ENCODE data around the gene GLIPR1L2. TPM values are rescaled to one million over a fixed set of nuclear protein-coding genes. Genes with fewer than 3 reads are reported as not detected.

GLIPR1L2 gene
- total and polyA plus RNA-seq, 4 donors: 0.22 to 3.7 (median 0.82) TPM

DNA sequence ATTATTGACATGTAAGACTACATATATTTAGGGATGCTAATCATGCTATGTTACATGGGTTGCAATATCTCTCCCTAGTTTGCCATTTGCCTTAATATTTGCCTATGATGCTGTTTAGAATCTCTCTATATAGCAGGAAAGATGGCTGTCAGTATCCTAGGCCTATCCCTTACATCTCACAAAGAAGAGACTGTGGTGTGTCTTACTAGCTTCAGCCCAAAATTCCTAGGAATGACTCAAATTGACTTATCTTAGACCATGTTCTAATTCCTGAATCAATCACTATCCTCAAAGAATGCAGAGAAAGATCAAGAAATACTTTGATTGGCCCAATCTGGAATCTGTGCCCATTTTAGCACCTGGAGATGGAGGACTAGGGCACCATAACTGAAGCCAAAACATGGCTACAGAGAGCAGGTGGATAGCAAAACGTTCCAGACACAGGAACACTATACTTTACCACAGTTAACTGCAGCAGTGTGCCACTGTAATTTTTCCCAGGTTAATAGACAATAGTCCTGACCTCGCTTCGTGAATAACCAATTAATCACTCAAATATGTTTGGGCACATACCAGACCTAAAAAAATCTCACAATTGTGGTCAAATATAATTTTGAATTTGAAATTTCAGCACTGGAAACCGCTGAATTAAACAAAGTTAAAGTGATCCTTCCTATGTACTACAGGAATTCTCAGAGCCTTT lies 57.0 kb downstream of the GLIPR1L2 start:
- H3K9ac ChIP-seq (ENCODE audit: insufficient read depth in 1 of 2, low read length in 2 of 2): no peak overlapping the region
- H3K4me3 ChIP-seq: no peak overlapping the region
- H3K27me3 ChIP-seq (ENCODE audit: control insufficient read depth in 3 of 3, insufficient read depth in 3 of 3, low read length in 2 of 3): no peaks in the 10 kb centered on the region
- H3K36me3 ChIP-seq (ENCODE audit: control insufficient read depth in 4 of 4, insufficient read depth in 4 of 4, low read length in 4 of 4): no peaks in the 10 kb centered on the region
- TF ChIP-seq, protein P1, sequence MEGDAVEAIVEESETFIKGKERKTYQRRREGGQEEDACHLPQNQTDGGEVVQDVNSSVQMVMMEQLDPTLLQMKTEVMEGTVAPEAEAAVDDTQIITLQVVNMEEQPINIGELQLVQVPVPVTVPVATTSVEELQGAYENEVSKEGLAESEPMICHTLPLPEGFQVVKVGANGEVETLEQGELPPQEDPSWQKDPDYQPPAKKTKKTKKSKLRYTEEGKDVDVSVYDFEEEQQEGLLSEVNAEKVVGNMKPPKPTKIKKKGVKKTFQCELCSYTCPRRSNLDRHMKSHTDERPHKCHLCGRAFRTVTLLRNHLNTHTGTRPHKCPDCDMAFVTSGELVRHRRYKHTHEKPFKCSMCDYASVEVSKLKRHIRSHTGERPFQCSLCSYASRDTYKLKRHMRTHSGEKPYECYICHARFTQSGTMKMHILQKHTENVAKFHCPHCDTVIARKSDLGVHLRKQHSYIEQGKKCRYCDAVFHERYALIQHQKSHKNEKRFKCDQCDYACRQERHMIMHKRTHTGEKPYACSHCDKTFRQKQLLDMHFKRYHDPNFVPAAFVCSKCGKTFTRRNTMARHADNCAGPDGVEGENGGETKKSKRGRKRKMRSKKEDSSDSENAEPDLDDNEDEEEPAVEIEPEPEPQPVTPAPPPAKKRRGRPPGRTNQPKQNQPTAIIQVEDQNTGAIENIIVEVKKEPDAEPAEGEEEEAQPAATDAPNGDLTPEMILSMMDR (IDR thresholded peaks at IDR 0.05; ENCODE audit: control extremely low read depth, extremely low read depth): no peak
- no peaks in the 10 kb centered on the region for H3K4me1 ChIP-seq (ENCODE audit: control insufficient read depth in 5 of 5, insufficient read depth in 5 of 5, low read length in 5 of 5)
- DNase-seq (no peak), ATAC-seq (ENCODE audit: insufficient read depth, low FRiP score) (no peak)
- no peaks in the 10 kb centered on the region for H3K9me3 ChIP-seq (ENCODE audit: control insufficient read depth in 4 of 4, insufficient read depth in 3 of 4, low read length in 3 of 4)
- WGBS, 2 donors: 74 to 84% methylated on average over 4 of the region's 4 CpGs
- no peak overlapping the region for H3K27ac ChIP-seq (ENCODE audit: low read depth in 1 of 2, low read length in 1 of 2)

DNA sequence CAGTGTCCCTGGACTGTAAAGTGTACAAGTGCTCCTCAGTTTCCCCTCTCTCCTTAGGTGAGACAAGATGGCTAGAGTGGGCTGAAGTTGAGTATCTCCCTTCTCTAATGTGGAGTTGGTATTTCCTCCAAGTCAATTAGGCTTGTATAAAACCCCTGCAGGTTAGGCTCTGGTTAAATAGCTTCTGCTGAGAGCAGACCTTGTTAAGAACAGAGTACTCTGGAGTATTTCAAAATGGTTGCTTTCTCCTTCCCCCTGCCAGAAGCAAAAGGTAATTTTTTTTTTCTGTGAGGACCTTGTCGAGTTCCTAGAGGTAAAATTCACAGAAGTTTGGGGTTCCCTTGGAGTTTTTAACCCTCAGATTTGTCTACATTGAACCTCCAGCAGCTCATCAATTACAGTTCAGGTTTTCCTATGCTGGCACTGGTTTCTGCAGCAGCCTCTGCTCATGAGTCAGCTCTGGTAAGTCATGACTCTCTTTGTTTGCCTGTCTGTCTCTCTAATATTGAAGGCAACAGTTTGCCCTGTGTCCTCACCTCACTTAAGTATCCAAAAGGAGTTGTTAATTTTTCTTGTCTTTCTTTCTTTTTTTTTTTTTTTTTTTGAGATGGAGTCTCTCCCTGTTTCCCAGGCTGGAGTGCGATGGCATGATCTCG lies 61.9 kb downstream of the GLIPR1L2 start:
- Histone ChIP-seq H3K4me1 (ENCODE audit: control insufficient read depth in 5 of 5, insufficient read depth in 5 of 5, low read length in 5 of 5) (no peaks in the 10 kb centered on the region), H3K4me3 (no peak overlapping the region), H3K27ac (ENCODE audit: low read depth in 1 of 2, low read length in 1 of 2) (no peak overlapping the region), H3K9me3 (ENCODE audit: control insufficient read depth in 4 of 4, insufficient read depth in 3 of 4, low read length in 3 of 4) (peaks cover 0 to 2% (median 0%) of the 10 kb centered on the region in 4 donors), H3K9ac (ENCODE audit: insufficient read depth in 1 of 2, low read length in 2 of 2) (no peak overlapping the region), H3K27me3 (ENCODE audit: control insufficient read depth in 3 of 3, insufficient read depth in 3 of 3, low read length in 2 of 3) (no peaks in the 10 kb centered on the region), H3K36me3 (ENCODE audit: control insufficient read depth in 4 of 4, insufficient read depth in 4 of 4, low read length in 4 of 4) (no peaks in the 10 kb centered on the region)
- ATAC-seq (ENCODE audit: insufficient read depth, low FRiP score) (no peak), DNase-seq (no peak)
- TF ChIP-seq, protein P1 (IDR thresholded peaks at IDR 0.05; ENCODE audit: control extremely low read depth, extremely low read depth): no peak
- 89 to 93% methylated on average over 3 of the region's 3 CpGs for WGBS, 2 donors

- no peaks in the 10 kb centered on the region for H3K36me3 ChIP-seq (ENCODE audit: control insufficient read depth in 4 of 4, insufficient read depth in 4 of 4, low read length in 4 of 4)
- 80 to 83% methylated on average over 5 of the region's 5 CpGs for WGBS, 2 donors
- H3K27me3 ChIP-seq (ENCODE audit: control insufficient read depth in 3 of 3, insufficient read depth in 3 of 3, low read length in 2 of 3): no peaks in the 10 kb centered on the region
- H3K27ac ChIP-seq (ENCODE audit: low read depth in 1 of 2, low read length in 1 of 2): no peak overlapping the region
- TF ChIP-seq, protein P1 (IDR thresholded peaks at IDR 0.05; ENCODE audit: control extremely low read depth, extremely low read depth): no peak
- H3K9me3 ChIP-seq (ENCODE audit: control insufficient read depth in 4 of 4, insufficient read depth in 3 of 4, low read length in 3 of 4): peaks cover 0 to 9% (median 3%) of the 10 kb centered on the region in 4 donors
- ATAC-seq (ENCODE audit: insufficient read depth, low FRiP score) (no peak), DNase-seq (no peak)
- no peak overlapping the region for H3K9ac ChIP-seq (ENCODE audit: insufficient read depth in 1 of 2, low read length in 2 of 2)
- H3K4me1 ChIP-seq (ENCODE audit: control insufficient read depth in 5 of 5, insufficient read depth in 5 of 5, low read length in 5 of 5): no peaks in the 10 kb centered on the region
- no peak overlapping the region for H3K4me3 ChIP-seq
Measured at GRCh38 chr12:75455839-75456238, 65.0 kb downstream of the GLIPR1L2 start.
